ENCODE measurements around the gene SLC7A10.
A peak's percentile ranks its signal among the peaks of the same experiment; 100 is the strongest.
"Not testable (repeated sequence)": the region's sequence is repeated elsewhere in the genome, so short reads cannot be mapped to it uniquely, and the experiment has no call there.

The SLC7A10 gene

DNA sequence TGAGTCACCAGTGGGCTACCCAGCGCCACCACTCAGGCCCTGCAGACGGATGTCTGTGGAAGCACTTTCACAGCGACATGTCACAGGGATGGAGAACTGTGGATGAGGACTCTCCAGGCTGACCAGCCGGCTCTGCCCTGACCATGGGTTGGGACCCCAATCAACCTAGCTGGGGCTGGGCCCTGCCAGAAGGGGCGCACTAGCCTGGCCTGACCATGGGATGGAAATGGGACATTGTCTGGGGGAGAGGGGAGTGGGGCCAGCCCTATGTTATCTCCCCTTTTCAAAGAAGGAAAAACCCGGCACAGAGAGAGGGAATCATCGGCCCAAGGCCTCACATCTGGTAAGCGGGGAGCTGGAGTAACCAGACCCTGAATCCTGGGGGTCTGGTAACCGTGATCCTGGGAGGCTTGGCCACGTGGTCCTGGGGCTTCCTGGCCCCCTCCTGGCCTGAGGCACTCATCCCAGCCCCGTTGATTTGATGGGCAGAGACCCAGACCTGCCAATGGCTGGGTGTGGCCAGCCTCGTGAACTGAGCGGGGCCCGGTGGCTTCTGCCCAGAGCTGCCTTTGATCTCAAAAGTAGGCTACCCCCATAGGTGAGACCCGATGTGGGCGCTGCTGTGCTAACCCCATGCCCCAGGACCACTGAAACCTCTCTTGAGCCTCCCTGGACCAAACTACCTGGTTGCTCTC is 11.2 kb upstream of the SLC7A10 start:
- no peak for DNase-seq (ENCODE audit: low spot score)

DNA sequence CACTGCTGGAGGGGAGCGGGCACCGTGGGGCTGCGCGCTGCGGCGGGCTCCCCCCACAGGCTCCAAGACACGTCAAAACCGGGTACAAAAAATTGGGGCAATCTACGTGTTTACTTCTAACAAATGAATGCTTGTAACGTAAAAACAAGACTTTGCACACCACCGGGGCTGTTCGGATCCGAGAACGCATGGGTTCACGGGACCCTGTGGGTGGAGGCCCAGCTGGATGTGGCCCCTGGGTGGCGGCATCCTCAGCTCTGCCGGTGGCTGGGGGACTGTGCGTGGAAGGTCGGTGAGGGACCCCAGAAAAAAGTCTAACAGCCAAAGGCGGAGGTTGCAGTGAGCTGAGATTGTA is 10.3 kb upstream of the SLC7A10 start:
- DNase-seq (ENCODE audit: low spot score) = no peak

DNA sequence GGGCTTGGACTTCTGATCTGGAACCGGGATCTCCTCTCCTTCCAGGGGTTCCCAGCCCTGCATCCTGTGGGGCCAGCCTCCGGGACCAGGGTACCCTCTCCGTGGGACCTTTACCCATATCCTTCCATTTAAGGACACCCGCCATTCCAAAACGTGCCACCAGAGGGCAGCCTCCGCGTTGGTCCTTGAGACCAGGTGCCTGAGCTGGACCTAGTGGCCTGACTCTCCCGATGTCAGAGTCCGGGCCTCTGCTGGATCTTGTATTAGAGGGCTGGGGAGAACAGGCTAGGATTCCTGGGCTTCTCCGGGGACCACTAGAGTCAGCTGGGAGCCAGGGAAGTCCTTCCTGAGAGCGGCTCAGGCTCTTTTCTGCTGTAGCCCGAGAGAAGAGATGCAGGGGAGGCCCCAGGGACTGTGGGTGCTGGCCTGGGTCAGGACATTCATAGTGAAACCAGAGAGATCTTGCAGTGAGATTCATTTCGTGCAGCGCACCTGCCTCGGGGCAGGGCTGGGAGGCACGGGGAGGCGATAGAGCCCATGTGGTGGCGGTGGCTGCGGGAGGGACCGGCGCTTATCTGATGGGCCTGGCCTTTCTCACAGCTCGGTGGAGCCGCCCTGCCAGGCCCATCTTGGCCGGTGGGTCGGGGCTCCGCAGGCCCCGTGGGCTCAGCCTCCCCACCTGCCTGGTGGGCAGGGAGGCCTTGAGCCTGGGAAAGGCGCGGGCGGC is 9.8 kb upstream of the SLC7A10 start:
- DNase-seq (ENCODE audit: low spot score) = peak; percentile 79

DNA sequence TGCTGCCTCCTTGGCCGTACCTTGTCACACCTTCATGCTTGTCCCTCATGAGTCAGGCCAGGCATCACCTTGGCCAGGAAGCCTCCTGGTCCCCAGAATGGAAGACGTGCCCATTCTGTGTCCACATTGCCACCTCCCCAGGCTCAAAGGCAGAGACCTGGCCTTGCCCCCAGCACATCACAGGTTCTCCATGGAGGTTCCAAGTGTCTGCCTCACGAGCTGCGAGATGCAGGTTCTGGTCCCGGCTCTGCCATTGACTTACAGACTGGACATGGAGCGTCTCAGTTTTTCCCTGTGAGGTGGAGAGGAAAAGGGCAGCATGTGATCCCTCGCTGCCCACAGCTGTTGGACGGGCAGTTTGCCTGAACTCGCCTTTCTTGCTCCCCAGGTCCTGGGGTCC is 9.1 kb upstream of the SLC7A10 start:
- DNase-seq (ENCODE audit: low spot score) = no peak

DNA sequence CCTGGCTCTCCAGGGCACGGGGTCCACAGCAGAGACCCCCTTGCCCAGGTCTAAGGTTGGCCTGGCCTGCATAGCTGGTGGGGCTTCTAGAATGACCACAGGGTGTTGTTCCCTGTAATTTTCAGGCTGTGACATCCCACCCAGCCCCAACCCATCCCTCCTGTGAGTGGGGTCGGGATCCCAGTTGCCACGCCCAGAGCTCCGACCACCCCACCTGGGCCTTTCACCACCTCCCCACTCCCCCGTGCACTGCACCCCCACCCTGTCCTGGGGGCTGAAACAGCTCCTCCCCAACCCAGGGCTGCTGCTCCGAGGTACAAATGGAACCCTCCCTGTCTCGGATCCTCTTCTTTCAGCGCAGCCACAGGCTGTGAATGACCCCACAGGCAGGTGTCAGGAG is 8.4 kb upstream of the SLC7A10 start:
- no peak for DNase-seq (ENCODE audit: low spot score)

DNA sequence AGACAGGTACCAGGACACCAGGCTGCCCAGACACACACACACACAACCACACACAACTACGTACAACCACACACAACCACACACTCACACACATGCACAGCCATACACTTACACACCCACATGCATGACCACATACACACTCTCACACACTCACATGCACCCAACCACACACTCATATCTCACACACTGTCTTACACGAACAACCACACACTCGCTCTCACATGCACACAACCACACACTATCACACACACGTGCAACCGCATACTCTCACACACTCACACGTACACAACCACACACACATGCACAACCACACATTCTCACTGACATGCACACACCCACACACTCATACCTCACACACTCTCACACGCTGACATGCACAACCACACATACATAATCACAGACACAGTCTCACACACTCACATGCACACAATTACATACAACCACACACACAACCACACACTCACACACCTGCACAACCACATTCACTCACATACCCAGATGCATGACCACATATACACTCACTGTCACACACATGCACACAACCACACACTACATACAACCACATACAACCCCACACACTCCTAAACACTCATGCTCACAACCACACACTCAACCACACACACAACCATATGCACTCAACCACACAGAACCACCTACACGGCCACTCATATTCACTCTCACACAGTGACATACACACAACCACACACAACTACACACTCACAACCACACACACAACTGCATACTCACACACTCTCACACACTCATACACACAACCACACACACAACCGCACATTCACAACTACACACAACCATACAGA is 7.6 kb upstream of the SLC7A10 start:
- no peak for DNase-seq (ENCODE audit: low spot score)

DNA sequence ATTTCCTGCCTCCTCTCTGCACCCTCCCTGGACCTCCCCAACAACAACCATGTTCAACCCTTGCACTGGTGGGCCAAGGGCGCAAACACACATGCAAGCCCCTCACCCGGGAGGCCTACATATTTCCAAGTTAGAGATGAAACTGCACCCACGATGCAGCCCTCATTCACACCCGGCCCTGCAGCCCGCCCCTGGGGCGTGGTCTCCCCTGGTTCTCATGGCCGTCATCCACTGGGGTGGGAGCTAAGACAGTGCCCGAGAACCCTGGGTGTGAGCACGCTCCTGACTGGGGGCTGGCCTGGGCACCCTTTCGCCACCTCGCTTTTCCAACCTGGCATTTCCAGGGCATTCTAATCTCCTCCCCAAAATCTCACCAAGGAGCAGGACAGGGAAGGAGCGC is 7.0 kb upstream of the SLC7A10 start:
- no peak for DNase-seq (ENCODE audit: low spot score)

DNA sequence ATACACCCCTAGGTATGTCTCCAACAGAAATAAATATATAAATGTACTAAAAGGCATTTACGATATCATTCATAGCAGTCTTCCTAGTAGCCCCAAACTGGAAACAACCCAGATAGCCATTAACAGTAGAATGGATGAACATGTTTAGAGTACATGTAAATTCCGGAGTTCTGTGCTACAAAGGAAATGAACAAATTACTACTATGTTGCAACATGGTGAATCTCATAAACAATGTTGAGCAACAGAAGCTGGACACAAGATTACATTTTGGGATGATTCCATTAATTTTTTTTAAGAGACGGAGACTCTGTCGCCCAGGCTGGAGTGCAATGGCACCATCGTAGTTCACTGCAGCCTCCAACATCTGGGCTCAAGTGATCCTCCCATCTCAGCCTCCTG is 5.9 kb upstream of the SLC7A10 start:
- no peak for DNase-seq (ENCODE audit: low spot score)

DNA sequence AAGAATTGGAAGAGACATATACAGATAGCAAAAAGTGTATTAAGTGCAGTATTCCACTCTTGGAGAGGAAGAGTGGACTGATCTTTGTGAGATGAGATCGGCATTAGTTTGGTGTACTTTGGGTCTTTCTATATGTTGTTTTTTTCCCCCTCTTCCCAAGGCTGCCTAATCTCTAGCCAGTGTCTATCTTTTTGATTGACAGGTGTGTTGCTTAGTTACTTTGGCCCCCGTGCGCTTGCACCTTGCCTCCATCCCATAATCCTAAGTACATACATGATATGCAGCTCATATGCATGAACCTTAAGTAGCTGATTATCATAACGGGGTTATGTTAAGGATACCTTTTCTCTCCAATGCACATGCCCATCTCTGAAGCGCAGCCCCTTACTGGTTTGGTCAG is 4.3 kb upstream of the SLC7A10 start:
- DNase-seq (ENCODE audit: low spot score) = no peak

DNA sequence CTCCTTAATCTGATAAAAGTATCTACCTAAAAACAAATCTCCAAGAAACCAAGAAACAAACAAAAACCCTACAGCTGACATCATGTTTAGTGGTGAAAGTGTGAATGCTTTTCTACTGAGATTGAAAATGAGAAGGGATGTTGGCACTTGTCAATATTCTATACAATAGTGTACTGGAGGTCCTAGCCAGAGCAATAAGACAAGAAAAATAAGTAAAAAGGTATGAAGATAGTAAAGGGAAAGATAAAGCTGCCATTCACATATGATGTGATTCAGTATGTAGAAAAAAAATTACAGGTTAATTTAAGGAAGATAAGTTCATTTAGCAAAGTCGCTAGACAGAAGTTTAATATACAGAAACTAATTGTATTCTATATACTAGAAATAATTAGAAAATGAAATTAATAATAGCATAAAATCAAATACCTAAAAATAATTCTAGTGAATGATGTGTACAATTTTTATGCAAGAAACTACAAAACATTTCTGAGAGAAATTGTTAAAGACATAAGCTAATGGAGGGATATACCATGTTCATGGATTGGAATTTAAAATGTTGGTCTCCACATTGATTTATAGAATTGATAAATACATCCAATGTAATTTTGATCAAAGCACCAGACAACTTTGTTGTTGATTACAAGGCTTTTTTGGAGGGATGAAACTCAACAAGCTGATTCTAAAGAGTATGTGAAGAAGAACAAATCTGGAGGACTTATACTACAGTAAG is 2.4 kb upstream of the SLC7A10 start:
- DNase-seq (ENCODE audit: low spot score) = no peak

DNA sequence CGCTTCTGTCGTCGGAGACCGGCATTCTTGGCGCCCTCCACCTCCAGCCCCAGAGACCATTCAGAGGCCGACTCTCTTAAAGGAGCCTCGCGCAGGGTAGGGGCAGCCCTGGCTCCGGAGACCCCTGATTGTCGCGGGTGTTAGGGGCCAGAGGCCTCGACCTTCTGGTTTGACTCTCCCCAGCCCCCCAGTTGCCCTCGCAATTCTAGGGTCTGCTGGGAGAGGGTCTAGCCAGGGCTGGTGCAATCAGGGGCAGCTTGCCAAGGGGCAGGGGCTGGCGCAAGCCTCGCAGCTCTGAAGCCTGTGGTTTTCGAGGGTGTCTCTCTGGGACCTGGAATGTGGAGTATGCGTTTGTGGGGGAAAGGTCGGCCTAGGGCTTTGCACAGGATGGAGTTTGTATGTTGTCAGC is 1.6 kb upstream of the SLC7A10 start:
- DNase-seq (ENCODE audit: low spot score) = no peak

DNA sequence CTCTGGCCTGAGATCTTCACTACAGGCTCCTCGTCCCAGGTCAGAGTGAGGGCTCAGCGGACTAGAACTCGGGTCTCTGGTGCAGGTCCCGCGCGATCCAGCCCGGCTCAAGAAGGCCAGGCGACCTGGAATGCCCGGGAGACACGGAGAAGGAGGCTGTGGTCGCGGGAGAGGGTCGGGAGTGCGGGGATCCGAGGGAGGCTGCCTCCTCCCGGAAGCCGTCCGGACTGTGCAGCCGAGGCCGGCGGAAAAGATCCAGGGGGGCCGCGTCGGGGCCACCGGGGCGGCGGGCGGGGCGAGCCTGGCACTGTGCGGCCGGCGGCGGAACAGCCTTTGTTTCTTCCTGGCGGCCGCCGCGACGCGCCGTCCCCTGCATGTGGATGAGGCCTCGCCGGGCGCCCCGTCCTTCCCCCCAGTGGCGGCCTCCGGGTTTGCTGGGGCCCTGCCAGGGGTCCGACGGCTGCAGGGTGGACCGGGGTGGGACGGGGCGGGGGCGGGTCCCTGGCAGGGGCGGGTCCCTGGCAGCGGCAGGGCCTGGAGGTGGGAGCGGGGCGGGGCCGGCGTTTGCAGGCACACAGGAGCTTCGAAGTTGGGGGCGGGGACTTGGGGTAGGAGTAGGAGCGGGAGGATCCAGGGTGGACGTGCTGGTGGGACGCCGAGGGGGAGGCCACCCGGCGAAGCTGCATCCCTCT is 1.0 kb upstream of the SLC7A10 start:
- no peak for DNase-seq (ENCODE audit: low spot score)

DNA sequence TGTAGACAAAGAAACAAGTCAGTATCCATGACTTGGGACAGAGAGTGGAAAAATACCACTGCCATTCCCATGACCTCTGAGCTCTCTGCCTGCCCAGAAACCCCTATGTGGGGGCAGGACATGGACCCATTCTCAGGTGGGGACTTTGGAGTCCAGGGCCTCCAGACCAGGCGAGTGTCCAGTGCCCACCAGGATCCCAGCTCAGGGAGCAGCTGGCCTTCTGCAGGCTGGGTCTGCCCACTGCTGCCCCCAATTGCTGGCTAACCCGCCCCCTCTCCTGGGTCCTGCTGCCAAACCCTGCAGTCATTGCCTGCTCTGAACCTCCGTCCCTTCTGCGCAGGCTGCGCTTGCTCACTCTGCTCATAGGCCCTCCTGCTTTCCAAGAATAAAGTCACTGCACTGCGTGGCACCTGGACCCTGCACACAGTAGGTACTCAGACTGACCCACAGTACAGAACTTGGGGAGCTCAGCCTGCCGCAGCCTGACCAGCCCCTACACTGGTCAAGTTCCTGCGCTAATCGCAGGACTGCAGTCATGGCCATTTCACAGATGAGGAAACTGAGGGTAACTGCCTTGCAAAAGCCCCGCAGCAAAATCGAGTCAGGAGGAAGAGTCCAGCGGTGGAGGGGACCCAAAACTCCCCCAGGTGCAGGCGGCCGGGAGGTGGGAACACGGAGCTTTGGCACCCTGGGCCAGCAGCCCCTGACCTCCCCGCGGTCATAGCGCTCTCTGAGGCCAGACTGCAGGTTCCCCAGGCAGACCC is 774 bp downstream of the SLC7A10 start:
- no peak for DNase-seq (ENCODE audit: low spot score)

DNA sequence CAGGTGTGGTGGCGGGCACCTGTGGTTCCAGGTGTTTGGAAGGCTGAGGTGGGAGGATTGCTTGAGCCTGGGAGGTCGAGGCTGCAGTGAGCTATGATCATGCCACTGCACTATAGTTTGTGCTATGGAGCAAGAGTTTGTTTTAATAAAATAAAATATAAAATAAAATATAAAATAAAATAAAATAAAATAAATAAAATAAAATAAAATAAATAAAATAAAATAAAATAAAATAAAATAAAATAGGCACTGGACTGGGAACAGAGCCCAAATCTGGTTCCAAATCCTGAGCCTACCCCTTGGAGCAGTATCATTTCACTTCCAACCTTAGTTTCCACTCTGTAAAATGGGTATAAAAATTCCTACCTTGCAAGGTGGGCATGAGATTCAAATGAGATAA is 3.4 kb downstream of the SLC7A10 start:
- DNase-seq (ENCODE audit: low spot score) = not testable (repeated sequence)

DNA sequence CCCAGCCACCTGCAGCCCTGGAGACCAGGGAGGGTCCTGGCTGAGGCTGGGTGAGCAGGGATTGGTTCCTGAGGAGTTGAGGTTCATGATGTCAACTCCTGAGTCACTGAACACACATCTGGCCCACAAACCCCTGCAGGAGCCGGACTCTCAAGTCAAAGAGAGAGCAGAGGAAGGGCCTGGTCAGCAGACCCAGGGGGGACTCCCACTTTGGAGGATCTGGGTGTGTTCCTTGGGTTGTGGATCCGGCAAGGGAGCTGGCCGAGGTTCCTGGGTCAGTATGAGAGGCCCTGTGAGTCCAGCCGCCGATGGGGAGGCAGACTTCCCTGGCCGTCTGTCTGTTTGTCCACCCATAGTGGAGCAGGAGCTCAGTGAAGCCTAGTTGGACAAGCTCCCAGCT is 4.0 kb downstream of the SLC7A10 start:
- no peak for DNase-seq (ENCODE audit: low spot score)

DNA sequence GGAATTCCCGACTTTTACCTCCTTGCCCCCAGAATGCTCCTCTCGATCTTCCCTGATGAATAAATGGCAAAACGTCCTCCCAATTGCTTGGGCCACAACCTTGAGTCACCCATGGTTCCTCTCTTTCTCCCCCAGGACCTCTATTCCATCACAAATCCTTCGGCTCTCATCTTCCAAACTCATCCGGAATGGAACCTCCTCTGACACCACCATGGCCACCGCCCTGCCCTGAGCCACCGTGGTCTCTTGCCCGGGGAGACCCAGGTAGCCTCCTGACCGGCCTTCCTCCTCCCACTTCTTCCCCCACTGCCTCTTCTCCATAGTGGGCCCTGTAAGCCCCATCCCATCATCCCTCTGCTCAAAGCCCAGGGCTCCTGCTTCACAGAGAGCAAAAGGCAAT is 4.9 kb downstream of the SLC7A10 start:
- no peak for DNase-seq (ENCODE audit: low spot score)

DNA sequence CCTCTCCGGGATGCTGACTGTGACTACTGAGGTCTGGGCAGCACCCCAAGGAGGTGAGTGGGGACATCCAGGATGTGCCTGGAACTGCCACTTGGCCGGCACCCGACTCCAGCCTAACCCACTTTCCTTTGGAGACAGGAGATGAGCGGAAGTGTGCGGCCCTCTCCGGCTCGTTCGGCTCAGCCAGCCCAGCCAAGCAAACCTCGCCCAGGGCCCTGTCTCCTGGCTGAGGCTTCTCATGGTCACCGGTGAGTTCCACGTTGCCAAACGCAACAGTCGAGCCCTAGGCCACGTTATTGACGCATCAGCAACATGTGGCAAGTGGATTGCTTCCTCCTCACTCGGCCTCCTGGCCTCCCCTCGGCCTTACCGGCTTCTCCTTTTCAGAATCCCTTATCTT is 5.5 kb downstream of the SLC7A10 start:
- no peak for DNase-seq (ENCODE audit: low spot score)

DNA sequence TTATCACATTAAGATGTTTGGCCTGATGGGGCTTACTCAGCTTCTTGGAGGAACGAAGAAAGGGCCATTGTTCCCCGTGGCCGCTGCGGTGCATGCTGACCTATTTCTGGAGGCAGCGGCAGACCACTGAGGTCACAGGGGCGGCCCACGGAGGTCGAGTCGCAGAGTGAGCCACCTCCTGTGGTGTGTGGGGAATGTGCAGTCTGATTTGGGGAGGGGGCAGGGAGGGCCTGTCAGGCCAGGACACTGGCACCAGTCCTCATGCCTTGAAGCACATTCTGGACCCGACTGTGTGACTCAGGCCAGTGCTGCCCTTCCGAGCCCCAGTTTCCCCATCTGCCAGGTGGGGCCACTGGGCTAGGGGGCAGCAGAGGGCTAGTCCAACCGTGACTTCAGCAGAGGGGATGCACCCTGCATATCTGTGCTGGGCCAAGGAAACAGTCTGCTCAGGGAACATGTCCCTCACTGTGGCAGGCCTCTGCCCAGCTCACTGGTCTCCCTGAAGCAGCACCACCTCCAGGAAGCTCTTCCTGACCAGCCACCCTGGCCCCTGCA is 6.3 kb downstream of the SLC7A10 start:
- DNase-seq (ENCODE audit: low spot score) = no peak

DNA sequence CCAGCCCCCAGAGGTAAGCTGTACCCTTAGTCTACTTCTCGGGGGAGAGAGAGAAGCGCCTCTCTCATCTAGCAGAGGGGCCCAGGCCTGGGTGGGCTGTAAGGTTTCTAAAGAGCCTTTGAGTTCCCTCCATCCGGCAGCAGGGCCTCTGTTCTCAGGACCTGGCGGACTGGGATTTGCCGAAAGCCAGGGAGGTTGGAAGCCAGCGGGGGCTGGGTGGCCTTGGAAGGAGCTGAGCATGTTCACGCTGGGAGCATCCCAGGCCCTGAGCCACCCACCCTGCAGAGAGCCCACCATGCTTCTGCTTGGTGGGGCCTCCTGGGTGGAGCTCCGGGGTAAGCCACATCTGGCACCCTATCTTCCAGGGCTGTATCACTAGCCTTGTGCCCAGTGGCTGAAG is 7.8 kb downstream of the SLC7A10 start:
- no peak for DNase-seq (ENCODE audit: low spot score)

DNA sequence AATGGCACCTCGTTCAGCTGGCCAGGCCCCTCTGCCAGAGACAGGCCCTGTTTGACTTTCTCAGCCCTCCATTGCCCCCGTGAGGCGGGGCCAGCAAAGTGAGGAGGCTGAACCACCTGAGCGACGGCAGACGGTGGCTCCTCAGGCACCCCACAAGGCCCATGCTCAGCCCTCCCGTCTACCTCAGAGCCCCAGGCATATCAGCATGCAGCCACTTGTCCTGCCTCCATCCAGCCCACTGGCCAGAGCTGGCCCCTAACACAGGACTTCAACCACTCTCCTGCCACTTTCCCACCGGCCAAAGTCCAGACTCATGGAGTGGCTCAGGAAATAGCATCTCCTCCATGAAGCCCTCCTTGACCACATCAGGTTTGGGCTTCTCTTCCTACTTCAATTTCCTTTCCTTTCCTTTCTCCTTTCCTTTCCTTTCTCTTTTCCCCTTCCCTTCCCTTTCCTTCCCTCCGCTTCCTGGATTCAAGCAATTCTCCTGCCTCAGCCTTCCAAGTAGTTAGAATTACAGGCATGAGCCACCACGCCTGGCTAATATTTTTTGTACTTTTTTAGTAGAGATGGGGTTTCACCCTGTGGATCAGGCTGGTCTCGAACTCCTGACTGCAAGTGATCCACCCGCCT is 9.3 kb downstream of the SLC7A10 start:
- DNase-seq (ENCODE audit: low spot score) = no peak

All from CD4-positive, alpha-beta T cell treated with Interleukin-15 for 4 hours (primary cell).